ENCODE results near the gene ART1. TPM values are rescaled to one million over a fixed set of nuclear protein-coding genes. Genes with fewer than 3 reads are reported as not detected.

Gene ART1
- total RNA-seq, 1 donor from 2014 or later, result 0.29 TPM

- no peak overlapping the region for H3K27ac ChIP-seq
- no peaks in the 10 kb centered on the region for H3K27me3 ChIP-seq
- H3K4me3 ChIP-seq, result no peak overlapping the region
- ATAC-seq, result no peak
- no peak for TF ChIP-seq CTCF (IDR thresholded peaks at IDR 0.05)
- peak; percentile 18 for DNase-seq
- H3K4me1 ChIP-seq, result peaks cover 10% of the 10 kb centered on the region
- no peaks in the 10 kb centered on the region for H3K36me3 ChIP-seq
- intact Hi-C loops (cut with DNase I), result no loop called here
- no peaks in the 10 kb centered on the region for H3K9me3 ChIP-seq
These were observed 28.9 kb upstream of the ART1 start for GRCh38 chr11:3615998-3616397.

- H3K9me3 ChIP-seq, result no peaks in the 10 kb centered on the region
- DNase-seq, result peak; percentile 61
- TF ChIP-seq CTCF (IDR thresholded peaks at IDR 0.05), result no peak
- no peak overlapping the region for H3K4me3 ChIP-seq
- intact Hi-C loops (cut with DNase I), result no loop called here
- peaks cover 10% of the 10 kb centered on the region for H3K4me1 ChIP-seq
- no peak for ATAC-seq
- no peak overlapping the region for H3K27ac ChIP-seq
- H3K36me3 ChIP-seq, result no peaks in the 10 kb centered on the region
- no peaks in the 10 kb centered on the region for H3K27me3 ChIP-seq
These were observed 28.0 kb upstream of the ART1 start for GRCh38 chr11:3616721-3617460.

GRCh38 chr11:3617990-3618389, 26.9 kb upstream of the ART1 start:
- TF ChIP-seq CTCF (IDR thresholded peaks at IDR 0.05), result no peak
- Histone ChIP-seq H3K4me3 (no peak overlapping the region), H3K4me1 (peaks cover 10% of the 10 kb centered on the region), H3K36me3 (no peaks in the 10 kb centered on the region), H3K9me3 (no peaks in the 10 kb centered on the region), H3K27ac (no peak overlapping the region), H3K27me3 (no peaks in the 10 kb centered on the region)
- intact Hi-C loops (cut with DNase I), result no loop called here
- DNase-seq (no peak), ATAC-seq (no peak)

- Histone ChIP-seq H3K27me3 (no peaks in the 10 kb centered on the region), H3K27ac (no peak overlapping the region), H3K9me3 (no peaks in the 10 kb centered on the region), H3K4me3 (no peak overlapping the region), H3K4me1 (no peaks in the 10 kb centered on the region), H3K36me3 (no peaks in the 10 kb centered on the region)
- no peak for TF ChIP-seq CTCF (IDR thresholded peaks at IDR 0.05)
- intact Hi-C loops (cut with DNase I), result no loop called here
- ATAC-seq (no peak), DNase-seq (peak; percentile 30)
These were observed 22.4 kb upstream of the ART1 start for GRCh38 chr11:3622521-3622920.

GRCh38 chr11:3623121-3623520, 21.8 kb upstream of the ART1 start:
- peak; percentile 34 for ATAC-seq
- H3K4me1 ChIP-seq, result no peaks in the 10 kb centered on the region

More at GRCh38 chr11:3623121-3623520, 21.8 kb upstream of the ART1 start:
- H3K4me3 ChIP-seq, result no peak overlapping the region
- no peaks in the 10 kb centered on the region for H3K27me3 ChIP-seq
- peak; percentile 21 for DNase-seq
- H3K9me3 ChIP-seq, result no peaks in the 10 kb centered on the region
- TF ChIP-seq CTCF (IDR thresholded peaks at IDR 0.05), result no peak
- no peaks in the 10 kb centered on the region for H3K36me3 ChIP-seq
- intact Hi-C loops (cut with DNase I), result no loop called here
- H3K27ac ChIP-seq, result no peak overlapping the region

Measured in upper lobe of right lung (tissue), 1 donor.